Thyroid gland (tissue), 4 donors: ENCODE data around the gene PIWIL1.

Experiments
- POLR2A ChIP-seq, 2 donors: fragments of 450-650 bp; IDR thresholded peaks; one replicate each; pipeline ENCODE4 v1.6.1; 2017; ENCODE audit warnings: antibody characterized with exemption in 2 of 2, mild to moderate bottlenecking in 2 of 2, moderate library complexity in 1 of 2
- TF ChIP-seq, protein P1 (sequence below), 6 experiments: fragments of 200-600 bp in 3 of 6; fragments of 450-650 bp in 3 of 6; sonication (generic) in 3 of 6; IDR thresholded peaks; one replicate each; pipeline ENCODE4 v1.5.1; 2016 to 2019; ENCODE audit warnings: antibody characterized with exemption in 6 of 6, mild to moderate bottlenecking in 2 of 6, inconsistent platforms in 1 of 6, moderate library complexity in 1 of 6

DNA sequence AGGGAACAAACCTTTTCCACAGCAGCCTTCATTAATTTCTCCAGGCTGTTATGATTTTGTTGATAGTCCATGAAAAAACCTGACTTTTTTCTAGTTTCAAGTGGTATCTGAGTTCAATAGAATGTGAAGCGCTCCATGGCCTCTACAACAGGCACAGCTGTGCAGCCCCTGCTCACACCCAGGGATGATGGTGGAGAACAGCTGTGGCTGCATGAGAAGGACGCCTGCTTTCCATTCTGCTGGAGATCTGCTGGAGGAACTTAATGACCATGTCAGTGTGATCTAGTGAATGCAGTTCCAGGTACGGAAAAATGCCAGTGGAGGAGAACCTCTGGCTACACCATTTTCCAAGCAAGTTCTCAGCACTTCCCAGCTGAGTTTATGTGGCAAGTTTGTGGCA is 80.6 kb downstream of the PIWIL1 start:
- TF ChIP-seq POLR2A (IDR thresholded peaks at IDR 0.05): no peak
- TF ChIP-seq, protein P1, sequence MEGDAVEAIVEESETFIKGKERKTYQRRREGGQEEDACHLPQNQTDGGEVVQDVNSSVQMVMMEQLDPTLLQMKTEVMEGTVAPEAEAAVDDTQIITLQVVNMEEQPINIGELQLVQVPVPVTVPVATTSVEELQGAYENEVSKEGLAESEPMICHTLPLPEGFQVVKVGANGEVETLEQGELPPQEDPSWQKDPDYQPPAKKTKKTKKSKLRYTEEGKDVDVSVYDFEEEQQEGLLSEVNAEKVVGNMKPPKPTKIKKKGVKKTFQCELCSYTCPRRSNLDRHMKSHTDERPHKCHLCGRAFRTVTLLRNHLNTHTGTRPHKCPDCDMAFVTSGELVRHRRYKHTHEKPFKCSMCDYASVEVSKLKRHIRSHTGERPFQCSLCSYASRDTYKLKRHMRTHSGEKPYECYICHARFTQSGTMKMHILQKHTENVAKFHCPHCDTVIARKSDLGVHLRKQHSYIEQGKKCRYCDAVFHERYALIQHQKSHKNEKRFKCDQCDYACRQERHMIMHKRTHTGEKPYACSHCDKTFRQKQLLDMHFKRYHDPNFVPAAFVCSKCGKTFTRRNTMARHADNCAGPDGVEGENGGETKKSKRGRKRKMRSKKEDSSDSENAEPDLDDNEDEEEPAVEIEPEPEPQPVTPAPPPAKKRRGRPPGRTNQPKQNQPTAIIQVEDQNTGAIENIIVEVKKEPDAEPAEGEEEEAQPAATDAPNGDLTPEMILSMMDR (IDR thresholded peaks at IDR 0.05): no peak
